Neural cell (in vitro differentiated cells): ENCODE results near the gene ROR1. TPM values are rescaled to one million over a fixed set of nuclear protein-coding genes. Genes with fewer than 3 reads are reported as not detected.

ENCODE experiments used
- H2AFZ ChIP-seq: fragments of 200-600, 300-800 bp; sonication (generic), shearing (Covaris generic); 2 replicates; pipeline ENCODE4 v1.6.0; 2014; ENCODE audit warnings: low read depth, mild to moderate bottlenecking, antibody characterized with exemption, low read length, moderate library complexity
- H3F3A ChIP-seq: fragments of 200-600 bp; shearing (Covaris generic); 2 replicates; pipeline ENCODE4 v1.6.1; 2016; ENCODE audit warnings: mild to moderate bottlenecking, moderate library complexity, mixed read lengths, antibody characterized with exemption, low read length; ENCODE audit not compliant: insufficient read depth, poor library complexity, severe bottlenecking
- H3K27ac ChIP-seq: fragments of 200-600, 300-800 bp; sonication (generic), shearing (Covaris generic); 2 replicates; pipeline ENCODE4 v1.5.1; 2014; ENCODE audit warnings: mild to moderate bottlenecking, low read length, moderate library complexity
- H3K27me3 ChIP-seq: fragments of 300-800, 200-600 bp; sonication (generic), shearing (Covaris generic); 2 replicates; pipeline ENCODE4 v1.6.0; 2014; ENCODE audit warnings: mild to moderate bottlenecking, low read depth, low read length, moderate library complexity; ENCODE audit not compliant: insufficient read depth
- H3K36me3 ChIP-seq: fragments of 300-800, 200-600 bp; sonication (generic), shearing (Covaris generic); 2 replicates; pipeline ENCODE4 v1.5.1; 2014; ENCODE audit warnings: mild to moderate bottlenecking, antibody characterized with exemption, low read length, moderate library complexity; ENCODE audit not compliant: insufficient read depth
- H3K4me2 ChIP-seq: fragments of 300-800, 200-600 bp; sonication (generic), shearing (Covaris generic); 2 replicates; pipeline ENCODE4 v1.6.0; 2014; ENCODE audit warnings: mild to moderate bottlenecking, low read length
- H3K4me3 ChIP-seq: fragments of 300-800, 200-600 bp; sonication (generic), shearing (Covaris generic); 2 replicates; pipeline ENCODE4 v1.5.1; 2014; ENCODE audit warnings: mild to moderate bottlenecking, low read length, moderate library complexity
- H3K79me2 ChIP-seq: fragments of 200-600 bp; shearing (Covaris generic); replicated peaks from 2 replicates; pipeline ENCODE4 v1.6.0; 2014; ENCODE audit warnings: mild to moderate bottlenecking, low read length, moderate library complexity; ENCODE audit not compliant: insufficient read depth
- H3K9ac ChIP-seq: fragments of 300-800, 200-600 bp; sonication (generic), shearing (Covaris generic); 2 replicates; pipeline ENCODE4 v1.6.1; 2016; ENCODE audit warnings: mild to moderate bottlenecking, low read length, mixed read lengths
- H3K9me2 ChIP-seq: fragments of 200-600 bp; shearing (Covaris generic); 2 replicates; pipeline ENCODE4 v1.6.1; 2016; ENCODE audit warnings: mild to moderate bottlenecking, low read length, mixed read lengths; ENCODE audit not compliant: insufficient read depth
- H3K9me3 ChIP-seq: fragments of 200-600, 300-800 bp; sonication (generic), shearing (Covaris generic); 2 replicates; pipeline ENCODE4 v1.6.1; 2016; ENCODE audit warnings: mild to moderate bottlenecking, mixed run types, low read length, moderate library complexity, mixed read lengths
- H4K20me1 ChIP-seq: fragments of 200-600 bp; shearing (Covaris generic); 2 replicates; pipeline ENCODE4 v1.6.1; 2016; ENCODE audit warnings: mild to moderate bottlenecking, mixed run types; ENCODE audit not compliant: insufficient read depth
- EP300 ChIP-seq: fragments of 450-650 bp; conservative IDR thresholded peaks from 2 replicates; pipeline ENCODE4 v1.6.1; 2014; ENCODE audit warnings: antibody characterized with exemption, mild to moderate bottlenecking, moderate library complexity; ENCODE audit not compliant: poor library complexity, severe bottlenecking
- EZH2 ChIP-seq: fragments of 200-600, 300-800 bp; shearing (Covaris generic), sonication (generic); IDR thresholded peaks from 2 replicates; pipeline ENCODE4 v1.6.1; 2014; ENCODE audit warnings: antibody characterized with exemption, low read length, borderline replicate concordance, mild to moderate bottlenecking; ENCODE audit not compliant: insufficient read depth, poor library complexity, severe bottlenecking
- MXI1 ChIP-seq: fragments of 450-650 bp; conservative IDR thresholded peaks from 2 replicates; pipeline ENCODE4 v1.6.1; 2014; ENCODE audit warnings: antibody characterized with exemption, mild to moderate bottlenecking; ENCODE audit not compliant: poor library complexity, severe bottlenecking
- POLR2AphosphoS5 ChIP-seq: IDR thresholded peaks from 2 replicates; pipeline ENCODE4 v1.6.1; 2012
- RAD21 ChIP-seq: fragments of 450-650 bp; conservative IDR thresholded peaks from 2 replicates; pipeline ENCODE4 v1.6.1; 2014; ENCODE audit warnings: antibody characterized with exemption, mild to moderate bottlenecking, moderate library complexity
- REST ChIP-seq: IDR thresholded peaks from 2 replicates; pipeline ENCODE4 v1.6.1; 2012; ENCODE audit warnings: borderline replicate concordance
- SMC3 ChIP-seq: fragments of 450-650 bp; conservative IDR thresholded peaks from 2 replicates; pipeline ENCODE4 v1.6.1; 2014; ENCODE audit warnings: antibody characterized with exemption, mild to moderate bottlenecking, moderate library complexity; ENCODE audit not compliant: poor library complexity
- TAF1 ChIP-seq: IDR thresholded peaks from 2 replicates; pipeline ENCODE4 v1.6.1; 2012; ENCODE audit warnings: low read depth
- polyA plus RNA-seq: library from polyadenylated mRNA; depleted of rRNA; stranded (reverse); fragments of >200 nt; gene quantifications from 2 replicates; pipeline ENCODE4 v1.2.3, GENCODE V29; 2014
- TF ChIP-seq, protein P1 (sequence below): fragments of 450-650 bp; IDR thresholded peaks from 2 replicates; pipeline ENCODE4 v1.5.1; 2014; ENCODE audit warnings: antibody characterized with exemption, mild to moderate bottlenecking, moderate library complexity; ENCODE audit not compliant: poor library complexity, severe bottlenecking

ROR1 gene
- polyA plus RNA-seq, 1 donor from 2014 or later = 0.27 TPM

- Histone ChIP-seq H3K27me3 (no peaks in the 10 kb centered on the region), H3K79me2 (no peaks in the 10 kb centered on the region), H3K27ac (no peak overlapping the region), H3K4me3 (no peak overlapping the region), H3F3A (no peaks in the 10 kb centered on the region), H3K36me3 (no peaks in the 10 kb centered on the region), H3K9me3 (no peaks in the 10 kb centered on the region), H3K9ac (no peak overlapping the region), H3K9me2 (no peaks in the 10 kb centered on the region), H4K20me1 (no peaks in the 10 kb centered on the region), H2AFZ (no peak overlapping the region), H3K4me2 (no peak overlapping the region)
- TF ChIP-seq EZH2 (no peak), MXI1 (no peak), POLR2AphosphoS5 (no peak), TAF1 (no peak), SMC3 (no peak)
These were observed 338.5 kb downstream of the ROR1 start for GRCh38 chr1:64112281-64112680.

GRCh38 chr1:64114012-64114525 lies 340.3 kb downstream of the ROR1 start:
- H3K9me2 ChIP-seq = no peaks in the 10 kb centered on the region
- H3K36me3 ChIP-seq = no peaks in the 10 kb centered on the region
- no peaks in the 10 kb centered on the region for H3K79me2 ChIP-seq
- H3K4me3 ChIP-seq = no peak overlapping the region
- no peak overlapping the region for H3K9ac ChIP-seq
- H3K9me3 ChIP-seq = no peaks in the 10 kb centered on the region
- H2AFZ ChIP-seq = no peak overlapping the region
- H4K20me1 ChIP-seq = no peaks in the 10 kb centered on the region
- no peaks in the 10 kb centered on the region for H3F3A ChIP-seq
- no peaks in the 10 kb centered on the region for H3K27me3 ChIP-seq
- H3K4me2 ChIP-seq = no peak overlapping the region
- H3K27ac ChIP-seq = no peak overlapping the region
- TF ChIP-seq EZH2 = no peak
- TF ChIP-seq EP300 = no peak
- no peak for TF ChIP-seq POLR2AphosphoS5
- no peak for TF ChIP-seq RAD21
- no peak for TF ChIP-seq TAF1
- no peak for TF ChIP-seq MXI1
- TF ChIP-seq SMC3 = no peak
- TF ChIP-seq, protein P1, sequence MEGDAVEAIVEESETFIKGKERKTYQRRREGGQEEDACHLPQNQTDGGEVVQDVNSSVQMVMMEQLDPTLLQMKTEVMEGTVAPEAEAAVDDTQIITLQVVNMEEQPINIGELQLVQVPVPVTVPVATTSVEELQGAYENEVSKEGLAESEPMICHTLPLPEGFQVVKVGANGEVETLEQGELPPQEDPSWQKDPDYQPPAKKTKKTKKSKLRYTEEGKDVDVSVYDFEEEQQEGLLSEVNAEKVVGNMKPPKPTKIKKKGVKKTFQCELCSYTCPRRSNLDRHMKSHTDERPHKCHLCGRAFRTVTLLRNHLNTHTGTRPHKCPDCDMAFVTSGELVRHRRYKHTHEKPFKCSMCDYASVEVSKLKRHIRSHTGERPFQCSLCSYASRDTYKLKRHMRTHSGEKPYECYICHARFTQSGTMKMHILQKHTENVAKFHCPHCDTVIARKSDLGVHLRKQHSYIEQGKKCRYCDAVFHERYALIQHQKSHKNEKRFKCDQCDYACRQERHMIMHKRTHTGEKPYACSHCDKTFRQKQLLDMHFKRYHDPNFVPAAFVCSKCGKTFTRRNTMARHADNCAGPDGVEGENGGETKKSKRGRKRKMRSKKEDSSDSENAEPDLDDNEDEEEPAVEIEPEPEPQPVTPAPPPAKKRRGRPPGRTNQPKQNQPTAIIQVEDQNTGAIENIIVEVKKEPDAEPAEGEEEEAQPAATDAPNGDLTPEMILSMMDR = no peak
- TF ChIP-seq REST = no peak
